ENCODE results near the gene RIPOR3. TPM values are rescaled to one million over a fixed set of nuclear protein-coding genes. Genes with fewer than 3 reads are reported as not detected.

RIPOR3 gene
- total RNA-seq, 1 experiment from 2014 or later, result 0.12 TPM

DNA sequence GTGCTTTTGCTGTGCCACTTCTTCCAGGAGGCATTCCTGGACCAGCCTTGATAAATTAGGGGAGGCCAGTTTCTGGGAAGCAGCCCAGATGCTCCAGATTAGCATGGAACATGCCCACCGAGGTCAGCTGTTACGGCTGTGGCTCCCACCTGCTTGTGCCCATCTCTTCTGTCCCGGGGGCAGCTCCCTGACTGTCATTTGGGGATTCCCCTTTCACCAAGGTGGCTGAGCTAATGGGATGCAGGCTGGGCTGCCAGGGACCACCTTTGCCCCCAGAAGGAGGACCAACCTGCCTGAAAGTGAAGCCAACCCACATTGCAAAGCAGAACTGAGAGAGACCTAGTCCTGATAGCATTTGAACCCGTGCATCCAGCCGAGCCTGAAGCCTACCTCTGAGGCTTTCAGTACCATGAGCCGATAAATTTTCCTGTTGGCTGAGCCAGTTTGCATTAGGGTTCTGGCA lies 95.9 kb downstream of the RIPOR3 start:
- no peak for DNase-seq (ENCODE audit: extremely low read depth, low read depth)

DNA sequence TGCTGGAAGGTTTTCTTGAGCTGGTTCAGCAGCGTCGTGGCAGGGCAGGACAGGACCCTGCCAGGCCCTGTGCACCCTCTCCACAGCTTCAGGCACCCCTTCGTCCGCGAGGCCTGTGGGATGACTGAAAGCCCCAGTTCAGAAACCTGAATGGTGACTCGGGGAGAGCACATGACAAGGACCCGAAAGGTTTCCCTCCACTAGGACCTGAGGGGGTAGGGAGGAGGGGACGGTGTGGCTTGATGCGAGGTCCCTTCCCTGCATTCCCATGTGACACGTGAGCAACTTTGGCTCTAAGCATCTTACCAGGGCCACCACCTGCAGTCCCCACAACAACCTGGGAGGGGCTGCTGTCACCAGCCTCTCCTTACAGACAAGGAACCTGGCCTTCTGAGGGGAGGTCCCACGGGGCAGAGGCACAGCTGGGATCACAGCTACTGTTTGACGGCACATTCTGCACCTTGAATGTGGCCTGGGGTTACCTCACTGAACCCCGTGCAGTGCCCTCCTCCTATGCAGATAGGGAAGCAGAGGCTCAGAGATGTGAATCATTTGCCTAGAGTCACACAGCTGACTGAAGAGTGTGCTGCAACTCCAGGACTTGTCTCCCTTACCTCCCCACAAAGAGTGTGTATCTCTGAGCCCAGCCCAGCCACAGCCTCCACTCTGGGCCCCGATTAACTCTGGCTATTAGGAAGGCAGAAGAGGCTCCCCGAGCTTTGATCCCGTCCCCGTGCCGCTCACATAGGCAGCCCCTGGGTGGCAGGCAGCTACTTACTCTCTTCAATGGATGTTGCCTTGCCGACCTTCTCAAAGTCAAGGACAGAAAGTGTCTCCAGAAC lies 96.5 kb downstream of the RIPOR3 start:
- no peak for DNase-seq (ENCODE audit: extremely low read depth, low read depth)

DNA sequence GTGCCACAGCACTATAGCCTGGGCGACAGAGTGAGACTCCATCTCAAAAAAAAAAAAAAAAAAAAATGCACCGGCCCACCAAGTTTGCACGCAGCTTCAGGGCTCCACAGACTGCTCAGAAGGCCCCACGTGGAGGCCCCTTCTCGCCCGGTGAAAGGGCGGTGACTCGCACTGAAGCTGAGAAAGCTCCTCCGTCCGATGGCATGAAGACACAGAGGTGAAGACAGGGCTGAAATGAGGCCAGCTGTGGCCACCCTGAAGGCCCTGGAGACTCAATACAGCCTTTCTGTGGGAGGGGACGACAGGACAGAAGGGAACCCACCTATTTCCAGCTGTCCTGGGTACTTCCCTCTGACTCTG lies 97.1 kb downstream of the RIPOR3 start:
- DNase-seq (ENCODE audit: extremely low read depth, low read depth), result no peak

- no peak for DNase-seq (ENCODE audit: extremely low read depth, low read depth)
Observed at GRCh38 chr20:50593005-50593335, 98.4 kb downstream of the RIPOR3 start.

DNA sequence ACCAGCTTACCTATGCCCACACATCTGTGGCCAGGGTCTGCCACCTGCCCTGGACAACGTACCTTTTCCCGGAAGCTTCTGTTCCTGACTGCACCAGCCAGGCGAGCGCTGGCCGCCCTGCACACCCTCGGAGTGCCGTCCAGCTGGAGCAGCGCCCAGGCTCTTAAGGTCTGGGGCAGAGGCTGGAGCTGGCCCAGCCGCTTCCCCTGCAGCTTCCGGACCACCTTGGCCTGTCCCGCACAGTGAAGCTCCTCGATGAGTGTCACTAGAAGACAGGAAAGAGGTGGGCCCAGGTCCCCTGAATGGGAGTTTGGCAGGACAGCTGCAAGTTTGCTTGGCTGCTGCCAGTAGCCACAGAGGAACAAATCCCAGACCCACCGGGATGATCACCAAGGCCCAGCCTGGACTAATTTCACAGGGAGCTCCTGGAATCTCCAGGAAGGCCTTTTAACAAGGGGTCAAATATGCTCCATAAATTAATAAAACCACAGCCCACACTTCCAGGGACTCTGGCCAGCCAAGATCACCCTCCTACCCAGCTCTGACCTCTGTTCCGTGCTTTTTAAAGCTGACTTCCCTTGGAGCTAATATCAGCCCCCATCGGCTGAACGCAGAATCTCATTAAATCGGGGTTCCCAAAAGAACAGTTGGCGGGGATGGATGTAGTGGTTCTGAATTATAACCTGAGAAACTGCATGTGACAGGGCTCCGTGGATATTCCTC lies 98.9 kb downstream of the RIPOR3 start:
- no peak for DNase-seq (ENCODE audit: extremely low read depth, low read depth)

GRCh38 chr20:50591233-50591852 lies 100.0 kb downstream of the RIPOR3 start:
- DNase-seq (ENCODE audit: extremely low read depth, low read depth), result no peak

- DNase-seq (ENCODE audit: extremely low read depth, low read depth), result no peak
Observed at GRCh38 chr20:50590348-50590664, 101.0 kb downstream of the RIPOR3 start.

GRCh38 chr20:50589548-50590347 lies 101.6 kb downstream of the RIPOR3 start:
- no peak for DNase-seq (ENCODE audit: extremely low read depth, low read depth)

DNA sequence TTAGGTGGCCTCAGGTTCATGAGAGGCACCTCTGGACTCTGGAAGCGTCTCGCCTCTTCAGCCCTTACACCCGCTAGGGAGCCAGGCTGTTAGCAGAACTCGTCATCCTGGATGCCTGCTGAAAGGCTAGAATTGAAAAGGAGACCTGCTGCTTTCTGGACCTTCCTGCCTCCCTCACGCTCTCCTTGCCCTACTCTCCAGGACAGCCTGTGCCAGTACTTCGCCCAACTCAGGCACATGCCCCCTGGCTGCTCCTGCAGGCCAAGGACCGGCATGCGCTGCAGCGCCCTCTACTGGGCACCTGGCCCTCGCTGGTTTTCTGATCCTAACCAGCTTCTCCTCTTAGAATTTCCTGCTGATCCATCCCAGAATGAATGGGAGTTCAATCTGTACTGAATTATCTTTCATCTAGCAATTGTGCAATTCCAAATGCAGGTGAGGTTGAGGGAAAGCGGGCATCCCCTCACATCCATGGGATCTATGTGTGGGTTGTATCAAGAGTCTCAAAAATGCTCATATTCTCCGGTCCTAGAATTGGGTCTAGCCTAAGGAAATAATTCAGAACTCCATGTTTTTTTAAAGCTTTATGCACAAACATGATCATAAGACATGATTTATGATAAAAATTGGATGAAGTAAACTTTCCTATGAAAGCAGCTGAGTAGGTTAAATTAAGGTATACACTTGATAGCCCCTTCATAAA lies 103.2 kb downstream of the RIPOR3 start:
- peak; percentile 34 for DNase-seq (ENCODE audit: extremely low read depth, low read depth)

DNA sequence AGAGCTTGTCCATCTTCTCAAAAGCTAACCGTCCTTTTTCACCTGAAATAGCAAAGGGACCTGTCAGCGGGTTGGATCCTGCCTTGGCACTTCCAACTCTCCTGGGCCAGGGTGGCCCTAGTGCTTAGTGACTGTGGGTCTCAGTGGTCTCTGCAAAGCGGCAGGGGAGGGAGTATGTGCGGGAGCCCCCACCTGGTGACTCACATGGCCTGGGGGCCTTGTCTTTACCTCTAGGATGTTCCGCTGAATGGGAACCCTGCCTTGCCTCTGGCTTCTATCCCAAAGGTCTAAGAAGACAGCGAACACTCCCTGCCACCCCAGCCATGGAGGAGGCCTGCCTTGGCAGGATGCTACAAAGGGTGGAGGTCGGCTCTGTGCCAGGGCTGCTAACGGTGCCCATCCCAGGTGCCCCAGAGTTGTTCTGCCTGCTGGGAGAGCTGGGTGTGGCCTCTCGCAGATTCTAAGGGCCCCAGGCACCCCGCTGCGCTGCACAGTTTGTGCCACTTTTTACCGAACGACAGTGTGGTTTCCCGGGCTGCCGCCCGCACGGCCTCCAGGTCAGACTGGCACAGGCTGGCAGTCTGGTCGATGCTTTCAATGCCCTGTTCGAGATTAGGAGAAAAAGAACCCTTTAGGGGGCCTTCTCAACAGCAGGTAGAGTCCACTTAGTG lies 103.9 kb downstream of the RIPOR3 start:
- DNase-seq (ENCODE audit: extremely low read depth, low read depth), result no peak

GRCh38 chr20:50586531-50587232 lies 104.7 kb downstream of the RIPOR3 start:
- no peak for DNase-seq (ENCODE audit: extremely low read depth, low read depth)

DNA sequence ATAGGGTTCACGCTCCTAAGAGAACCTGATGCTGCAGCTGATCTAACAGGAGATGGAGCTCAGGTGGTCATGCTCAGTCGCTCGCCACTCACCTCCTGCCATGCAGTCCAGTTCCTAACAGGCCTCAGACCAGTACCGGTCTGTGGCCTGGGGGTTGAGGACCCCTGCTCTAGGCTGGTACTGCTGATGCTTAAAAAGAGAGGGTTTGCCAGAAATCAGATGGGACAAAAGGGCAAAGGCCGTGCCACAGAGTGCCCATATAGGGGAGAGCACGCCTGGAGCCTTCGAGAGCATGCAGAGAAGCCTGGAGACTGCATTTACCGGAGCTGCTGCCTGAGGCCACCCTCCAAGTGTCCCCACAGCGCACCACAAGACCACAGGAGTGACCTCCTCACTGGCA lies 105.7 kb downstream of the RIPOR3 start:
- DNase-seq (ENCODE audit: extremely low read depth, low read depth), result no peak

DNA sequence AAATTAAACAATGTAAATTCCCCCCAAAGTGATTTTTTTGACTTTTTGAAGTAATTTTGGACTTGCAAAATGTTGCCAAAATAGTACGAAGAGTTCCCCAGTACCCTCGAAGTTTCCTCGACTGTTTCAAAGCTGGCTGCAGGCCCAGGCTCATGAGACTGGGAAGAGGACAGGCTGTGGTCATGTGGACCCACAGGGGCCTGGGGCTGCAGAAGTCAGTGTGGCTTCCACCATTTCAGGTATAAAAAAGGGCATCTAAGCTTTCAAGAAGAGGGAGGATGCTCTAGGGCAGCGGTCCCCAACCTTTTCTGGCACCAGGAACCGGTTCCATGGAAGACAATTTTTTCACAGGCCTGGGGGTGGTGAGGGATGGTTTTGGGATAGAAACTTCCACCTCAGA lies 106.1 kb downstream of the RIPOR3 start:
- no peak for DNase-seq (ENCODE audit: extremely low read depth, low read depth)

- DNase-seq (ENCODE audit: extremely low read depth, low read depth), result no peak
Observed at GRCh38 chr20:50584687-50585086, 106.7 kb downstream of the RIPOR3 start.

- DNase-seq (ENCODE audit: extremely low read depth, low read depth), result no peak
Observed at GRCh38 chr20:50583442-50584150, 107.7 kb downstream of the RIPOR3 start.

DNA sequence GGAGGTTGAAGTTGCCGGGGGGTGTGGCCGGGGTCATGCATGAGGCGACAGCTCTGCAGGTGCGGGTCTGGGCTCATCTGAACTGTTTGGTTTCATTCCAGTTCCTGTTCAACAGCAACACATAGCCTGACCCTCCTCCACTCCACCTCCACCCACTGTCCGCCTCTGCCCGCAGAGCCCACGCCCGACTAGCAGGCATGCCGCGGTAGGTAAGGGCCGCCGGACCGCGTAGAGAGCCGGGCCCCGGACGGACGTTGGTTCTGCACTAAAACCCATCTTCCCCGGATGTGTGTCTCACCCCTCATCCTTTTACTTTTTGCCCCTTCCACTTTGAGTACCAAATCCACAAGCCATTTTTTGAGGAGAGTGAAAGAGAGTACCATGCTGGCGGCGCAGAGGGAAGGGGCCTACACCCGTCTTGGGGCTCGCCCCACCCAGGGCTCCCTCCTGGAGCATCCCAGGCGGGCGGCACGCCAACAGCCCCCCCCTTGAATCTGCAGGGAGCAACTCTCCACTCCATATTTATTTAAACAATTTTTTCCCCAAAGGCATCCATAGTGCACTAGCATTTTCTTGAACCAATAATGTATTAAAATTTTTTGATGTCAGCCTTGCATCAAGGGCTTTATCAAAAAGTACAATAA lies 108.6 kb downstream of the RIPOR3 start:
- DNase-seq (ENCODE audit: extremely low read depth, low read depth), result no peak

DNA sequence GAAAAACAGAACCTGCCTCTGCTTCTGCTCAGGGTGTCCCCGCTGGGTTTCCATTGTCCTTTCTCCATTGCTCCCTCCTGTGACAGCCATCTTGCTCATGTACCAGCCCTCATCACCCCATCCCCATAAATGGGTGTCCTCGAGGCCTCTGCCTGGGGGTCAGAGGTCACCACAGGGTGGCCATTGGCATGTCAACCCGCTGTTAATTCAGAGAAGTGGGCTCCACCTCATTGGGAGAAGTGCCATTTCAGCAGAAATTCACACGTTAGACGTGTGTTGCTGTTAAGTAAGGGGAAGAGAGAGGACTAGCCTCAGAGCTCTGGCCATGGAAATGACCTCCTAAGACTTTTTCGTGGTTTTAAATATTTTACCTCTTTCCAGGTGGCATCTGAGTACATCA lies 109.2 kb downstream of the RIPOR3 start:
- no peak for DNase-seq (ENCODE audit: extremely low read depth, low read depth)

GRCh38 chr20:50580842-50581544 lies 110.3 kb downstream of the RIPOR3 start:
- DNase-seq (ENCODE audit: extremely low read depth, low read depth), result no peak

Measured in NCI-H460 (cell line).